SK-N-SH (cell line): Measurements from ENCODE around the gene TOMM40L. TPM values are rescaled to one million over a fixed set of nuclear protein-coding genes. Genes with fewer than 3 reads are reported as not detected.

Experiments
- CTCF ChIA-PET: fragments of 300-600, 350-600 bp; formaldehyde crosslinking; extraction: SDS; loops from one replicate; lab custom pipeline; 2021; lab: Yijun Ruan, JAX
- POLR2A ChIA-PET: fragments of 350-600 bp; sonication (Branson Sonifier 250); formaldehyde crosslinking; extraction: SDS; loops from one replicate; lab custom pipeline; 2020; ENCODE audit warnings: antibody characterized with exemption, inconsistent platforms; lab: Yijun Ruan, JAX
- DNase-seq: peaks from one replicate; pipeline ENCODE4 v3.0.0; 2012
- H2AFZ ChIP-seq: fragments of 200-600 bp; sonication (generic); 2 replicates; pipeline ENCODE4 v1.8.1; 2016; ENCODE audit warnings: antibody characterized with exemption, mild to moderate bottlenecking, low read depth
- H3F3A ChIP-seq: fragments of 200-600 bp; sonication (generic); replicated peaks from 2 replicates; pipeline ENCODE3; 2016; ENCODE audit warnings: antibody characterized with exemption, mild to moderate bottlenecking; ENCODE audit not compliant: insufficient read depth
- H3K27ac ChIP-seq, 2 experiments: fragments of 200-500 bp in 1 of 2; fragments of 200-600 bp in 1 of 2; sonication (Bioruptor generic) in 1 of 2; sonication (generic), shearing (Covaris generic) in 1 of 2; 2 replicates each; pipeline versions ENCODE4 v1.5.1 to v1.6.1; 2014 to 2016; ENCODE audit warnings: low read depth in 2 of 2, inconsistent platforms in 1 of 2, low read length in 1 of 2, mild to moderate bottlenecking in 1 of 2, mixed read lengths in 1 of 2
- H3K27me3 ChIP-seq: fragments of 200-600 bp; sonication (generic), shearing (Covaris generic); 2 replicates; pipeline ENCODE4 v1.6.1; 2016; ENCODE audit warnings: mixed run types; ENCODE audit not compliant: insufficient read depth
- H3K36me3 ChIP-seq, 2 experiments: fragments of 200-500 bp in 1 of 2; fragments of 200-600 bp in 1 of 2; sonication (Bioruptor generic) in 1 of 2; sonication (generic) in 1 of 2; replicated peaks in 1 of 2; 2 replicates each; pipeline versions ENCODE3 to v1.5.1; 2014 to 2016; ENCODE audit warnings: low read length in 1 of 2, mild to moderate bottlenecking in 1 of 2; ENCODE audit not compliant: insufficient read depth in 2 of 2, control insufficient read depth in 1 of 2
- H3K4me1 ChIP-seq, 2 experiments: fragments of 200-500 bp in 1 of 2; fragments of 200-600 bp in 1 of 2; sonication (Bioruptor generic) in 1 of 2; sonication (generic), shearing (Covaris generic) in 1 of 2; 2 replicates each; pipeline versions ENCODE4 v1.5.1 to v1.6.1; 2014 to 2016; ENCODE audit warnings: low read depth in 1 of 2, low read length in 1 of 2, mixed run types in 1 of 2; ENCODE audit not compliant: insufficient read depth in 2 of 2, control insufficient read depth in 1 of 2
- H3K4me2 ChIP-seq: fragments of 200-600 bp; sonication (generic), shearing (Covaris generic); 2 replicates; pipeline ENCODE4 v1.6.1; 2017; ENCODE audit warnings: mixed run types
- H3K4me3 ChIP-seq, 2 experiments: fragments of 200-500 bp in 1 of 2; fragments of 200-600 bp in 1 of 2; sonication (Bioruptor generic) in 1 of 2; sonication (generic), shearing (Covaris generic) in 1 of 2; 2 replicates each; pipeline versions ENCODE4 v1.5.1 to v1.8.1; 2014 to 2016; ENCODE audit warnings: low read depth in 2 of 2, inconsistent platforms in 1 of 2, low read length in 1 of 2, mild to moderate bottlenecking in 1 of 2, mixed read lengths in 1 of 2, moderate library complexity in 1 of 2
- H3K79me2 ChIP-seq: fragments of 200-600 bp; sonication (generic); 2 replicates; pipeline ENCODE4 v1.8.1; 2017; ENCODE audit warnings: mild to moderate bottlenecking; ENCODE audit not compliant: insufficient read depth
- H3K9ac ChIP-seq: fragments of 200-600 bp; sonication (generic); 2 replicates; pipeline ENCODE4 v1.6.1; 2017; ENCODE audit warnings: mixed run types
- H3K9me2 ChIP-seq: fragments of 200-600 bp; sonication (generic); 2 replicates; pipeline ENCODE4 v1.6.1; 2017; ENCODE audit warnings: mixed run types
- H3K9me3 ChIP-seq: fragments of 200-600 bp; sonication (generic); 2 replicates; pipeline ENCODE4 v1.6.1; 2017; ENCODE audit warnings: mixed run types, mild to moderate bottlenecking, moderate library complexity
- H4K20me1 ChIP-seq: fragments of 200-600 bp; sonication (generic); 2 replicates; pipeline ENCODE4 v1.6.1; 2017; ENCODE audit warnings: mild to moderate bottlenecking, mixed run types; ENCODE audit not compliant: insufficient read depth
- ELF1 ChIP-seq: IDR thresholded peaks from 2 replicates; pipeline ENCODE4 v1.4.0; 2012
- EP300 ChIP-seq, 2 experiments: IDR thresholded peaks; 2 replicates each; pipeline versions ENCODE4 v1.4.0 to v1.6.1; 2012; ENCODE audit warnings: borderline replicate concordance in 1 of 2, low read depth in 1 of 2, low read length in 1 of 2
- MEF2A ChIP-seq: IDR thresholded peaks from 2 replicates; pipeline ENCODE4 v1.4.0; 2012; ENCODE audit warnings: low read depth, borderline replicate concordance
- MXI1 ChIP-seq: IDR thresholded peaks from 2 replicates; pipeline ENCODE4 v1.6.1; 2012; ENCODE audit warnings: mild to moderate bottlenecking, low read depth, low read length, improper control_type of control experiment
- POLR2AphosphoS5 ChIP-seq: IDR thresholded peaks from 2 replicates; pipeline ENCODE4 v1.6.1; 2012; ENCODE audit warnings: low read depth, low read length
- RAD21 ChIP-seq: IDR thresholded peaks from 2 replicates; pipeline ENCODE4 v1.6.1; 2012; ENCODE audit warnings: mild to moderate bottlenecking, low read length
- RXRA ChIP-seq: IDR thresholded peaks from 2 replicates; pipeline ENCODE4 v1.4.0; 2012; ENCODE audit warnings: low read depth, mild to moderate bottlenecking, borderline replicate concordance
- TAF1 ChIP-seq: IDR thresholded peaks from 2 replicates; pipeline ENCODE4 v1.6.1; 2012; ENCODE audit warnings: low read depth, mild to moderate bottlenecking, low read length, moderate library complexity, borderline replicate concordance
- TCF12 ChIP-seq: IDR thresholded peaks from 2 replicates; pipeline ENCODE4 v1.4.0; 2012
- WGBS: methylation state at CpG from one replicate; pipeline ENCODE4 v1.1.6; 2017; ENCODE audit warnings: low lambda C conversion rate; 5-methylcytosine and 5-hydroxymethylcytosine counted together
- polyA plus RNA-seq, 3 experiments: library from polyadenylated mRNA; depleted of rRNA; stranded (reverse); fragments of >200 nt; gene quantifications; 2 replicates each; pipeline ENCODE4 v1.2.3, GENCODE V29; 2012
- TF ChIP-seq, protein P1 (sequence below): fragments of 150-350 bp; IDR thresholded peaks from 2 replicates; pipeline ENCODE4 v1.6.1; 2016; ENCODE audit warnings: mild to moderate bottlenecking, low read depth, low read length
- TF ChIP-seq, protein P2 (sequence below): IDR thresholded peaks from 2 replicates; pipeline ENCODE4; 2012
- TF ChIP-seq, protein P3 (sequence below): IDR thresholded peaks from 2 replicates; pipeline ENCODE4 v1.4.0; 2012; ENCODE audit warnings: low read depth

Gene TOMM40L
- polyA plus RNA-seq, 1 of the 3 experiments (the other 2 are of a cell fraction): 9.7 TPM

DNA sequence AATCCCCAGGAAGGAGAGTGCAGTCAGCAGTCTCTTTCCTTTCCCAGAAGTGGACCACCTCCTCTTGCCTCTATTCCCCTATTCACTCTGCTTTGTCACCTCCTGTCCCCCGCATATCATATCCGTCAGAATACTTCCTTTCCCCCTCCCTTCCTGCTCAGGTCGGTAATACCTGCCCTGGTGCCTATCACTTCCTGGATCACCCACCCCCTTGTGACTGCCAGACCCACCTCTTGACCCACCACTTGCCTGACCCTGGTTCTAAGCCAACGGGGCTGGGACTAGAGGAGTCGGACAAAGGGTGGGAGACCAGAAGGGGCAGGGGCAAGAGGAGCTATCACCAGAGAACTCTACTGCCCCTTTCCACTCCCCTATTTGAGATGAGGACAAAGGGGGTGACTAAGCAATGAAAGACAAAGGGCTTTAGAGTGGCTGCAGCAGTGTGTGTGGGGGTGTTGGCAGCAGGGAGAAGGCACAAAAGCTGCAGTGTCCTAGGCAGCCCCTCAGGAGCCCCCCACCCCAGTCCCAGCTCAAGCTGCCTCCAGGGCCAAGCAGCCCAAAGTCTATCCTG is 25.4 kb upstream of the TOMM40L start:
- no peak overlapping the region for H2AFZ ChIP-seq
- no peak for DNase-seq
- POLR2A ChIA-PET: no interaction called here
- no peaks in the 10 kb centered on the region for H3K9me2 ChIP-seq
- no peak overlapping the region for H3K9ac ChIP-seq
- no peaks in the 10 kb centered on the region for H4K20me1 ChIP-seq
- CTCF ChIA-PET: interaction anchor here (1.2 to 6.8 kb wide), 7 partner anchors 8 to 181 kb away, joined by 3 to 65 read pairs (median 11); partner anchors contain the start of genes PPOX and TOMM40L
- TF ChIP-seq, protein P1, sequence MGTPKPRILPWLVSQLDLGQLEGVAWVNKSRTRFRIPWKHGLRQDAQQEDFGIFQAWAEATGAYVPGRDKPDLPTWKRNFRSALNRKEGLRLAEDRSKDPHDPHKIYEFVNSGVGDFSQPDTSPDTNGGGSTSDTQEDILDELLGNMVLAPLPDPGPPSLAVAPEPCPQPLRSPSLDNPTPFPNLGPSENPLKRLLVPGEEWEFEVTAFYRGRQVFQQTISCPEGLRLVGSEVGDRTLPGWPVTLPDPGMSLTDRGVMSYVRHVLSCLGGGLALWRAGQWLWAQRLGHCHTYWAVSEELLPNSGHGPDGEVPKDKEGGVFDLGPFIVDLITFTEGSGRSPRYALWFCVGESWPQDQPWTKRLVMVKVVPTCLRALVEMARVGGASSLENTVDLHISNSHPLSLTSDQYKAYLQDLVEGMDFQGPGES: no peak
- TF ChIP-seq EP300 (IDR thresholded peaks at IDR 0.05; ENCODE audit: borderline replicate concordance in 1 of 2, low read depth in 1 of 2, low read length in 1 of 2) (no peak), RXRA (no peak), POLR2AphosphoS5 (no peak), MXI1 (no peak), RAD21 (no peak)
- TF ChIP-seq, protein P2, sequence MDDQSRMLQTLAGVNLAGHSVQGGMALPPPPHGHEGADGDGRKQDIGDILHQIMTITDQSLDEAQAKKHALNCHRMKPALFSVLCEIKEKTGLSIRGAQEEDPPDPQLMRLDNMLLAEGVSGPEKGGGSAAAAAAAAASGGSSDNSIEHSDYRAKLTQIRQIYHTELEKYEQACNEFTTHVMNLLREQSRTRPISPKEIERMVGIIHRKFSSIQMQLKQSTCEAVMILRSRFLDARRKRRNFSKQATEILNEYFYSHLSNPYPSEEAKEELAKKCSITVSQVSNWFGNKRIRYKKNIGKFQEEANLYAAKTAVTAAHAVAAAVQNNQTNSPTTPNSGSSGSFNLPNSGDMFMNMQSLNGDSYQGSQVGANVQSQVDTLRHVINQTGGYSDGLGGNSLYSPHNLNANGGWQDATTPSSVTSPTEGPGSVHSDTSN: no peak
- TF ChIP-seq, protein P3, sequence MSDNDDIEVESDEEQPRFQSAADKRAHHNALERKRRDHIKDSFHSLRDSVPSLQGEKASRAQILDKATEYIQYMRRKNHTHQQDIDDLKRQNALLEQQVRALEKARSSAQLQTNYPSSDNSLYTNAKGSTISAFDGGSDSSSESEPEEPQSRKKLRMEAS: no peak
- no peaks in the 10 kb centered on the region for H3K9me3 ChIP-seq
- peaks cover 12% of the 10 kb centered on the region for H3F3A ChIP-seq
- no peak overlapping the region for H3K4me2 ChIP-seq
- H3K27me3 ChIP-seq: no peaks in the 10 kb centered on the region
- peaks cover 33 to 71% of the 10 kb centered on the region in 2 experiments for H3K4me1 ChIP-seq
- H3K79me2 ChIP-seq: peaks cover 33% of the 10 kb centered on the region
- no peak overlapping the region for H3K4me3 ChIP-seq
- peaks cover 11 to 24% of the 10 kb centered on the region in 2 experiments for H3K36me3 ChIP-seq
- H3K27ac ChIP-seq: peak overlapping the region in 1 of 2 experiments; percentile 99; a peak in 2 of 4 replicates
- 95% methylated on average over 5 of the region's 5 CpGs for WGBS

DNA sequence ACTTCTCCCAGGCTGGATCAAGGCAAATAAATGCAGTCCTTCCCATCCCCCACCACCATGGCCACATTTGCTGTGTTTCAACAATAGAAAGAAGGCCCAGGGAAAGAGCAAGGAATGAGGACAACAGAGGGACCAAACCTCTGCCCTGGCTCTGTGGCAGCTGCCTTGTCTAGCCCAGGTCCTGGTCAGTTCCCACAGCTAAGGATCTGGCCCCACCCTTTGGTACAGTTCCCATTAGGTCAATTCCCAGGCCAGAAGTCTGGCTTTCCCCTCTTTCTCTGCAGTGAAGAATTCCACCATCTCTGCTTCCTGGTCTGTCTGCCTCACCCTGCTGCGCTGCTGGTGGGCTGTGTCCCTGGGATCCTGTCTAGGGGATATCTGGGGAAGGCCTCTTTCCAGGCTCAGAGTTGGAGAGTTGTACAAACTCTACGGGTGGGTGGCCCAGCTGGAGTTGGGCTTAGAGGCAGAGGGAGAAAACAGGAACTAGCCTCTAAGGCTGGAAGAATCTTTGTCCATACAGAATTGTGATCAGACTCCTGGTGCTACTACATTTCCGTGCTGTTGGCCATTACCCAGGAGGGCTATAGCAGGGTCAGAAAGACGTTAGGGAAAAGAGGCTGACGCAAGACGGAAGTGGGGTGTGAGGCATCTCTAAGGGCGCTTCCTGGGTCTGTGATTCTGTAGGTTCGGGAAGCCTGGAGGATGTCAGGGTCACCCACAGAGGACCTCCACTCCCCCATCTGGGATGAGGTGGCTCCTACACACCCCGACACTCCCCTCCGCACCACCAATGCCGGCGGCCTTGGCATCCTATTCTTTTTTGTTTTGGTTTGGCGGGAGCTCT is 24.6 kb upstream of the TOMM40L start:
- WGBS: 93% methylated on average over 13 of the region's 13 CpGs

More for the DNA sequence above, 24.6 kb upstream of the TOMM40L start:
- H4K20me1 ChIP-seq: no peaks in the 10 kb centered on the region
- TF ChIP-seq TAF1: no peak
- no peak for TF ChIP-seq MEF2A
- no peak for TF ChIP-seq POLR2AphosphoS5
- no peak for TF ChIP-seq ELF1
- TF ChIP-seq TCF12: no peak
- H3K4me1 ChIP-seq: peaks cover 33 to 65% of the 10 kb centered on the region in 2 experiments
- H3K9ac ChIP-seq: peak overlapping the region; percentile 82
- POLR2A ChIA-PET: interaction anchor here (0.6 to 2.1 kb wide), 12 partner anchors 10 to 188 kb away, joined by 3 to 19 read pairs (median 4); partner anchors contain the start of genes APOA2, FCER1G, NIT1 and PFDN2
- H3K79me2 ChIP-seq: peaks cover 39% of the 10 kb centered on the region
- H3K9me2 ChIP-seq: no peaks in the 10 kb centered on the region
- H3K9me3 ChIP-seq: no peaks in the 10 kb centered on the region
- H2AFZ ChIP-seq: peak overlapping the region; percentile 93
- no peaks in the 10 kb centered on the region for H3K27me3 ChIP-seq
- H3K4me3 ChIP-seq: peak overlapping the region in 1 of 2 experiments; percentile 78; a peak in 2 of 4 replicates
- CTCF ChIA-PET: interaction anchor here (1.1 to 6.8 kb wide), 14 partner anchors 8 to 189 kb away, joined by 3 to 65 read pairs (median 10); partner anchors contain the start of genes APOA2, B4GALT3, PPOX and SDHC
- peaks cover 13% of the 10 kb centered on the region for H3F3A ChIP-seq
- H3K36me3 ChIP-seq: peaks cover 18 to 27% of the 10 kb centered on the region in 2 experiments
- H3K4me2 ChIP-seq: peak overlapping the region; percentile 79
- DNase-seq: no peak
- H3K27ac ChIP-seq: peak overlapping the region; percentile 74 to 99
